GM12892 (cell line): Measurements from ENCODE around the gene KCNJ4.

Experiments used
- DNase-seq: peaks from one replicate; pipeline ENCODE4 v3.0.0; 2011; ENCODE audit not compliant: insufficient read length
- FAIRE-seq: peaks from 2 replicates; lab custom pipeline; 2011; peaks lifted over from hg19 to GRCh38; lab: Jason Lieb, UNC
- POLR2A ChIP-seq: IDR thresholded peaks from 2 replicates; pipeline ENCODE4 v1.6.1; 2011; ENCODE audit warnings: low read depth, low read length, control low read depth
- POLR2AphosphoS5 ChIP-seq: IDR thresholded peaks from 2 replicates; pipeline ENCODE4 v1.6.1; 2011; ENCODE audit warnings: low read depth, low read length, control low read depth
- TAF1 ChIP-seq: IDR thresholded peaks from 2 replicates; pipeline ENCODE4 v1.6.1; 2011; ENCODE audit warnings: low read depth, mild to moderate bottlenecking, control low read depth, low read length, borderline replicate concordance

KCNJ4 gene

DNA sequence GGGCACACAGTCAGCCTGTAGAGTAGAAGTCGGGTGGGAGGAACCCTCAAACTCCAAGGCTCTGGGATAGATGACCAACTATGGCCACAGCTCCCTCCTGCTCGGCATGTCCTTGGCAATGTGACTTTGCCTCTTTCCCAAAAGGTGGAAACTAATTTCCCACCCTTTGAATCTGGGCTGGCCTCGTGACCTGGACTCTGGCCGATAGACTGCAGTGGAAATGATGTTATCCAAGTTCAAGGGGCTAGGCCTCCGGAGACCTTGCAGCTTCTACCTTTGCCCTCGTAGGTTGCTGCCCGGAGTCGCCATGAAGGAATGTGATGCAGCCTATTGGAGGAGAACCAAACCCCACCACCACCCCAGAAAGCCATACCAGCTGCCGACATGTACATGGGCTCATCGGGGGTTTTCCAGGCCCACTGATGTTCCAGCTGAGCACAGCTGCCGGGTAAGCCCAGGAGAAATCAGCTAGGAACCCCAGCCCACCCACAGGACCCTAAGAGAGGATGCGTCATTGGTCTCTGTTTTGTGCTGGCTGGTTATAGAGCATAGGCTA, 30.4 kb downstream of the KCNJ4 start:
- TF ChIP-seq TAF1 (no peak), POLR2AphosphoS5 (no peak), POLR2A (no peak)
- no peak for FAIRE-seq
- DNase-seq: no peak

DNA sequence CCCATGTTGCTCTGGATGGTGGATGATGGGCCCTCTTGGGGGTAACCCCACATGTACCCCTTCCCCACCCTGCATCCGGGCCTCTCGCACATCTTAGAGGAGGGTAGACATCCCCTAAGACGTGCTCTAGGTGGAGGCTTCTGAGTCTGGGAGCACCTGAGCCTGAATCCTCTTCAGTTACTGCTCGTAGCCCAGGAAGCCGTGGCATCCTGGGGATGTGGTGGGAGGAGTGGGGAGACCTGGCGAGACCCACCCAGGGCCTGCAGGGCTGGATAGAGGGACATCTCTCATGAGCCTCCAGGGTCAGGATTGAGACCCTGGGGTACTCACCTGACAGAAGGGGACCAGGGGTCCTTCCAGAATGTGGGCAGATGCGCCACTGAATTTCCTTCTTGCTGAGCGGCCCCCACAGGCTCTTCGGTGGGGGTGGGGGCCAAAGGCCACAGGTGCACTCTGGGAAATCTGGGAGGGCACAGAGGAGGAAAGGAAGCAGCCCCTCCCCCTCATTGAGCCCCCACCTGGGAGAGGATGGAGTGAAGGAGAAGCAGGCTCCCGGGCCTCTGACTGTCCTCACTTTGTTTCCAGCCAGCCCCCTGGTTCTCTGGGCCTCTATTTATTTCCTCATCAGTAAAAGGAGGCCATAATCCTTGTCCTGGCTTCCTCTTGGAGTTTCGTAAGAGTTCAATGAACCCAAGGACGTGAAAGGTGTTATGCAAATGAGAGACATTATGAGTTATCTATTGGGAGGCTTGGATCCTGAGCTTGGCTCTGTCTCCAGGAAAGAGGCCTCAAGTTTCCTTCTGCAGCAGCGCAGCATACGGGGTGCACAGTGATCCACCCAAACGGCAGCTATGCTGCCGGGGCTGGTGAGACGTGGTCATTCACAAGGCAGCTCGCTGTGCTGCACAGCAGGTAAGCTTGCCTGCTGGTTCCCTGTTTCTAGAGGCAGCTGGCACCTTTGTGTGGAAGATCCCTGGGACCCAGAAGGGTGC, 31.2 kb downstream of the KCNJ4 start:
- TF ChIP-seq POLR2A: no peak
- TF ChIP-seq TAF1: no peak
- no peak for TF ChIP-seq POLR2AphosphoS5
- no peak for DNase-seq
- no peak for FAIRE-seq

DNA sequence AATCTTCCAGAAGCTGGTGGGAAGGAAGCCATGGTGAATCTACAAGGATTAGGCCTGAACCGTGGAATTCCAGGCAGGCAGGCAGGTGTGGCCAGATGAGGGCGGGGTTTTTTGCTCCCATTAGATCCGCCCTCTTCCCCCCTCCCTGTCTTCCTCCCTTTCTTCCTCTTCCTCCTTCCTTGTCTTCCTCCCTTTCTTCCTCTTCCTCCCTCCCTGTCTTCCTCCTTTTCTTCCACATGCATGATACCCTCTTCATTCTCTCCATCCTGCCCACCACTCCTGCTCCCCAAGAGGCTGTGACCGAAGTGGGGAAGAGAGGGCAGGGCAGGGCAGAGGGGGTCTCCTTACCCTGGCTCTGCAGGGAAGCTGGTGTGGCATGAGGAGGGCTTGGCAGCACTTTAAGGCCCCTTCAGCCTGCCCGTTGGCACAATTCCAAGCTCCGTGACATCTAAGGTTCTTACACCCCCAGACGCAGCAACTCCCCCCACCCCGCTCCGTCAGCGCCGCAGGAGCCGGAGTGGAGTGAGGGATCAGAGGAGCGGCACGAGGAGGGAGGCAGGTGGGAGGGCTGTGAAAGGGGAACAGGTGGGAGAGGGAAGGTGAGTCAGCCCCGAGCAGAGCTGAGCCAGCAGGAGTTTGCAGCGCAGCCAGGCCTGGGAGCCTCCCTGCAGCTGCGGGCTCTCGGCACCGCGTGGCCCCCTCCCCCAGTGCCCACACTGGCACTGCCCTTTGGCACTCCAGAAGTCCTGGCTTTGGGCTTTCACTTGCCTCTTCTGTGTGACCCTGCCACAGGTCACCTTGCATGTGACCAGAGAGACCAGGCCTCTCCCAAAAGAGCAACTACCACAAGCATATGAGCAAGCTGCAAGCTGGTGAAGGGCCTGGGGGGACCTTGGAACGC, 32.1 kb downstream of the KCNJ4 start:
- no peak for FAIRE-seq
- no peak for DNase-seq
- TF ChIP-seq POLR2AphosphoS5 (no peak), POLR2A (no peak), TAF1 (no peak)

DNA sequence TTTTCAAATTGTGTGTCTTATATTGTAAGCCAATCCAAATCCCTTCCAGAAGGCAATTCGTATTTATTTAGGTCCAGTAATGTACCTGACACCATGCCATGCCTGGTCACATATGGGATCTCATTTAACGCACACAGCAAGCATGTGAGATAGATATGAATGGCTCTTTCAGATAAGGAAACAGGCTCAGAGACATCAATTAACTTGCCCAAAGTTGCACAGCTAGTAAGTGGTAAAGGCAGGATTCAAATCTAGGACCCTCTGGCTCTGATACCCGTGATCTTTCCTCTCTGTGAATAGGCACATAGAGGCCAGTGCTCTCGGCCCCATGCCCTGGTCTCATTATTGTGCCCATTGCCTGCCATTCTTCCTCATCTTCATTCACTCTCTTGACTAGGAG, 34.3 kb downstream of the KCNJ4 start:
- TF ChIP-seq POLR2A (no peak), POLR2AphosphoS5 (no peak)
- DNase-seq (no peak), FAIRE-seq (no peak)

- FAIRE-seq (no peak), DNase-seq (no peak)
- TF ChIP-seq TAF1: no peak
- TF ChIP-seq POLR2AphosphoS5: no peak
- no peak for TF ChIP-seq POLR2A
These were observed 35.2 kb downstream of the KCNJ4 start for GRCh38 chr22:38419858-38420160.

GRCh38 chr22:38419121-38419857, 35.7 kb downstream of the KCNJ4 start:
- FAIRE-seq: no peak
- DNase-seq: no peak
- TF ChIP-seq POLR2AphosphoS5 (no peak), POLR2A (no peak), TAF1 (no peak)

DNA sequence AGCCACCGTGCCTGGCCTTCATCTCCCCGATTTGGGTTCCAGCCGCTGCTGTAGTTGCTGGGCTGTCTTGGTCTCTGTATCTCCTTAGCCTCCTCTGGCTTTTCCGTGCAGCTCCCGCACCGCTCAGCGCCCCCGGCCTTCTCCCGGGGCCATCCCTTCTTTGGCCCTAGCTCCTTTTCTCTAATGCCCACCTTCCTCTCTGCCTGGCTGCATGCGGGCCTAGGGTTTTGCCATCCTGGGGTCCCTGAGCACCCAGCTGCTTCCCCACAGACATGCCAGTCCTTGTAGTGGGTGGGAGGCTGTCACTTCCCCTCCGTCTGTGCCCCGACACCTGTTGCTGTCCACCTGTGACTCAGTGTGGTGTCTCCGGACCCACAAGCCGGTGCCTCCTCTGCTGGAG, 36.4 kb downstream of the KCNJ4 start:
- FAIRE-seq (no peak), DNase-seq (no peak)
- TF ChIP-seq POLR2A (no peak), POLR2AphosphoS5 (no peak), TAF1 (no peak)

DNA sequence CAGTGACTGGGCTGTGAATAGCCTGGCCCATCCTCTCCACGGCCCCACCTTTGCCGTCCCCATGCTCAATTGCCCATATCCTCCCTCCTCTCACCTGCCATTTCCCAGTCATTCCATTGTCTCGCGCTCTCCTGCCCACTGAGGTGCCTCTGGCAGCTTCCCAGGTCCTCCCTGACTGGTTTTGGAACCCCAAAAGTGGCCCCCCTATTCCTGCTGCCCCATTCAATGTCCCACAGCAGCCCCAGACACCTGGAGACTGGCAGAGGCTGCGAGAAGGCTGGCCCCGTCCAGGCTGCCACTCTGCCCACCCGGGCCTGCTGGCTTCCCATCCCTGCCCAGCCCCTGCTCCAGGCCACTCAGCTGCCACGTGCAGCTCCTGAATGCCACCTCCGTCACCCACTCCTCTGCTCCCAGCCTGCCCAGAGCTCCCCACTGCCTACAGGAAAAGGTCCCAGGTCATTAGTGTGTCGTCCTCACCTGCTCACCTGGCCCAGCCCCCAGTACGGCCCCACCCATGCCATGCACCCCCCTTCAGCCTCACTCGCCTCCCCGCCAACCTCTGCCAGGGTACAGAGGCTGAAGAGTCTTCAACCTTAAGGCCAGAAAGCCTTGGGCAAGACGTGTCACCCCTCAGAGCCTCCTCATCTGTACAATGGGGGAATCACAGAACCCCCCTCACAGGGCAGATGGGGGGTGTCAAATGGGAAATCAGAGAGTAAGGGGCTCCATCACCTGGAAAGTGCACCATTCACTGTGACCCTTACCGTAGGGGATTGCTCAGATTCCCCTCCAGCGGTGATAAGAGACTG, 37.5 kb downstream of the KCNJ4 start:
- FAIRE-seq: no peak
- DNase-seq: no peak
- TF ChIP-seq POLR2A: no peak
- no peak for TF ChIP-seq TAF1
- TF ChIP-seq POLR2AphosphoS5: no peak

- no peak for FAIRE-seq
- TF ChIP-seq POLR2A (no peak), TAF1 (no peak), POLR2AphosphoS5 (no peak)
- no peak for DNase-seq
These were observed 38.3 kb downstream of the KCNJ4 start for GRCh38 chr22:38416621-38417251.

GRCh38 chr22:38415561-38416321, 39.3 kb downstream of the KCNJ4 start:
- peak; percentile 36 for DNase-seq

More at GRCh38 chr22:38415561-38416321, 39.3 kb downstream of the KCNJ4 start:
- TF ChIP-seq POLR2A (no peak), TAF1 (no peak), POLR2AphosphoS5 (no peak)
- FAIRE-seq: no peak
